K562 (cell line): ENCODE measurements around the gene TTC24. TPM values are rescaled to one million over a fixed set of nuclear protein-coding genes. Genes with fewer than 3 reads are reported as not detected.
A peak's percentile ranks its signal among the peaks of the same experiment; 100 is the strongest.

Experiments
- CEBPB ChIP-seq: fragments of 450-650 bp; IDR thresholded peaks from 2 replicates; pipeline ENCODE4 v1.6.1; 2016; ENCODE audit warnings: missing genetic modification characterization, missing compliant biosample characterization
- CTBP1 ChIP-seq: fragments of 450-650 bp; IDR thresholded peaks from 2 replicates; pipeline ENCODE4 v1.6.1; 2016; ENCODE audit warnings: borderline replicate concordance
- EHMT2 ChIP-seq: fragments of 450-650 bp; IDR thresholded peaks from 2 replicates; pipeline ENCODE4 v1.6.1; 2018; ENCODE audit warnings: antibody characterized with exemption
- MYC ChIP-seq, 2 experiments: fragments of 250-450 bp in 1 of 2; sonication (Bioruptor Pico) in 1 of 2; IDR thresholded peaks; 2 replicates each; pipeline versions ENCODE4 v1.5.1 to v1.6.1; 2012 to 2021; ENCODE audit warnings: low read depth in 2 of 2, borderline replicate concordance in 1 of 2, improper control_type of control experiment in 1 of 2, low read length in 1 of 2, mild to moderate bottlenecking in 1 of 2, moderate library complexity in 1 of 2
- RAD21 ChIP-seq, 2 experiments: fragments of 250-450 bp in 1 of 2; fragments of 450-650 bp in 1 of 2; sonication (Bioruptor Pico) in 1 of 2; formaldehyde crosslinking in 1 of 2; IDR thresholded peaks in 1 of 2; conservative IDR thresholded peaks in 1 of 2; 2 replicates each; pipeline versions ENCODE4 v1.4.0 to v1.8.0; 2020 to 2022; ENCODE audit warnings: mild to moderate bottlenecking in 2 of 2, moderate library complexity in 1 of 2
- RCOR1 ChIP-seq, 2 experiments: IDR thresholded peaks; 2 replicates each; pipeline ENCODE4 v1.6.1; 2012; ENCODE audit warnings: low read depth in 2 of 2, low read length in 2 of 2, borderline replicate concordance in 1 of 2, improper control_type of control experiment in 1 of 2
- SMARCA4 ChIP-seq: fragments of 450-650 bp; IDR thresholded peaks from 2 replicates; pipeline ENCODE4 v1.6.1; 2016
- SMARCC2 ChIP-seq: fragments of 450-650 bp; IDR thresholded peaks from 2 replicates; pipeline ENCODE4 v1.6.1; 2017; ENCODE audit warnings: antibody characterized with exemption, moderate library complexity, mild to moderate bottlenecking, low read depth
- TEAD4 ChIP-seq, 2 experiments: sonication (generic) in 1 of 2; formaldehyde crosslinking in 1 of 2; IDR thresholded peaks; 2 replicates each; pipeline versions ENCODE4 v1.6.1 to v1.8.0; 2012 to 2022; ENCODE audit warnings: borderline replicate concordance in 1 of 2, inconsistent platforms in 1 of 2, low read length in 1 of 2, mild to moderate bottlenecking in 1 of 2, missing genetic modification reagents in 1 of 2
- polyA plus RNA-seq, 8 experiments: library from polyadenylated mRNA; depleted of rRNA in 4 of 8; stranded (reverse) in 5 of 8; unstranded in 3 of 8; fragments of >200 nt; fragmentation: Nextera tagmentation in 2 of 8; fragmentation: Illumina TruSeq in 1 of 8; extraction: Ambion mirVana in 2 of 8; extraction: Trizol in 1 of 8; gene quantifications; 2 replicates each; pipeline versions ENCODE4 v1.2.1 to v1.2.3, GENCODE V29; 2011 to 2014; ENCODE audit warnings: inconsistent platforms in 1 of 8, missing spikeins in 1 of 8
- total RNA-seq, 7 experiments: library from RNA; depleted of rRNA in 6 of 7; stranded (reverse); fragments of >200 nt in 6 of 7; fragmentation: Illumina TruSeq in 2 of 7; extraction: Trizol in 2 of 7; gene quantifications; 2 replicates each; pipeline versions ENCODE4 v1.2.1 to v1.2.3, GENCODE V29; 2011 to 2021; ENCODE audit warnings: low replicate concordance in 1 of 7
- TF ChIP-seq, protein P1 (sequence below): fragments of 250-450 bp; sonication (Bioruptor Pico); IDR thresholded peaks from 2 replicates; pipeline ENCODE4 v1.4.0; 2020; ENCODE audit warnings: mild to moderate bottlenecking
- TF ChIP-seq, protein P2 (sequence below), 3 experiments: IDR thresholded peaks in 2 of 3; conservative IDR thresholded peaks in 1 of 3; 2 replicates each; pipeline ENCODE4 v1.5.1; 2011 to 2012; ENCODE audit warnings: low read length in 3 of 3, mild to moderate bottlenecking in 3 of 3, control low read depth in 2 of 3, improper control_type of control experiment in 1 of 3, inconsistent platforms in 1 of 3, low read depth in 1 of 3, mixed read lengths in 1 of 3, moderate library complexity in 1 of 3; ENCODE audit not compliant: insufficient read depth in 2 of 3
- TF ChIP-seq, protein P3 (sequence below): fragments of 200-800 bp; sonication (Bioruptor generic); IDR thresholded peaks from 2 replicates; pipeline ENCODE4 v1.6.1; 2017; ENCODE audit warnings: missing genetic modification characterization, missing compliant biosample characterization
- TF ChIP-seq, protein P4 (sequence below): fragments of 250-450 bp; sonication (Bioruptor Pico); IDR thresholded peaks from 2 replicates; pipeline ENCODE4 v1.4.0; 2020
- TF ChIP-seq, protein P5 (sequence below): sonication (generic); formaldehyde crosslinking; IDR thresholded peaks from 2 replicates; pipeline ENCODE4 v1.5.0; 2020; ENCODE audit warnings: missing genetic modification reagents

Gene TTC24
- total and polyA plus RNA-seq, 9 of the 15 experiments (the other 6 are each of a cell fraction or from before 2014, with no cell fraction given) = not detected

DNA sequence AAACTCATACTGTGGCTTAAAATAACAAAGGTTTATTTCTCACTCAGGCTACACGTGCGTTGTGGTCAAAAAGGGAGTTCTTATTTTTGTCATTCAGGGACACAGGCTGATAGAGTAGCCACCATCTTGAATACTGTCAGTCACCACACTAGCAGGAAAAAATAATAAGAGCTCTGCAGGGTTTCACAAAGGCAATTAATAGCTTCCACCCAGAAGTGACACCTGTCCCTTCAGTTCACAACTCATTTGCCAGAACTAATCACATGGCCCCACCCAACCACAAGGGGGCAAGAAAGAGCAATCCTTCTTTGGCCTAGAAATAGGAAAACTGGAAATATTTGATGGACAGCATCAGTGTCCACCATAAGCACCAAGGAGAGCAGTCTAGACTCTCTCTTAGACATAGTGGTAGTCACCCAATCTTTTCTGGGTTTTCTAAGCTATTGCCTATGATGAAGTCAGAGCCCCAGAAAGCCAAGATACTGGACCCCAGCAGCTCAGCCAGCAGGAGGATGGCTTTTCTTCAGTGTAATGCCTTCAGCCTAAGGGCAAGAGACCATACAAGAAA lies 47.9 kb downstream of the TTC24 start (continued):
- TF ChIP-seq MYC (IDR thresholded peaks at IDR 0.05; ENCODE audit: low read depth, low read length) (peak; percentile 32; the same call in 1 of the 2 replicates), MYC (CRISPR knock-in tag; IDR thresholded peaks at IDR 0.05; ENCODE audit: borderline replicate concordance, low read depth) (no peak), SMARCA4 (peak; percentile 77), RAD21 (CRISPR knock-in tag; conservative IDR thresholded peaks at IDR 0.05 in 1 of 2, IDR thresholded peaks at IDR 0.05 in 1 of 2) (peak; percentile 48 to 80), SMARCC2 (peak; percentile 70; the same call in 1 of the 2 replicates), EHMT2 (peak; percentile 79; the same call in 1 of the 2 replicates), CEBPB (no peak), TEAD4 (IDR thresholded peaks at IDR 0.05; ENCODE audit: low read length) (no peak), TEAD4 (CRISPR knock-in tag; IDR thresholded peaks at IDR 0.05; ENCODE audit: borderline replicate concordance) (no peak), CTBP1 (0 out of 2 replicates have a peak, but pooled peaks have one; percentile 11), RCOR1 (IDR thresholded peaks at IDR 0.05; ENCODE audit: borderline replicate concordance in 1 of 2, low read depth in 2 of 2, low read length in 2 of 2) (peak in 1 of 2 experiments; percentile 28; a peak in 1 of 4 replicates)
- TF ChIP-seq, protein P1, sequence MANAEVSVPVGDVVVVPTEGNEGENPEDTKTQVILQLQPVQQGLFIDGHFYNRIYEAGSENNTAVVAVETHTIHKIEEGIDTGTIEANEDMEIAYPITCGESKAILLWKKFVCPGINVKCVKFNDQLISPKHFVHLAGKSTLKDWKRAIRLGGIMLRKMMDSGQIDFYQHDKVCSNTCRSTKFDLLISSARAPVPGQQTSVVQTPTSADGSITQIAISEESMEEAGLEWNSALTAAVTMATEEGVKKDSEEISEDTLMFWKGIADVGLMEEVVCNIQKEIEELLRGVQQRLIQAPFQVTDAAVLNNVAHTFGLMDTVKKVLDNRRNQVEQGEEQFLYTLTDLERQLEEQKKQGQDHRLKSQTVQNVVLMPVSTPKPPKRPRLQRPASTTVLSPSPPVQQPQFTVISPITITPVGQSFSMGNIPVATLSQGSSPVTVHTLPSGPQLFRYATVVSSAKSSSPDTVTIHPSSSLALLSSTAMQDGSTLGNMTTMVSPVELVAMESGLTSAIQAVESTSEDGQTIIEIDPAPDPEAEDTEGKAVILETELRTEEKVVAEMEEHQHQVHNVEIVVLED (CRISPR knock-in tag) = no peak
- TF ChIP-seq, protein P2, sequence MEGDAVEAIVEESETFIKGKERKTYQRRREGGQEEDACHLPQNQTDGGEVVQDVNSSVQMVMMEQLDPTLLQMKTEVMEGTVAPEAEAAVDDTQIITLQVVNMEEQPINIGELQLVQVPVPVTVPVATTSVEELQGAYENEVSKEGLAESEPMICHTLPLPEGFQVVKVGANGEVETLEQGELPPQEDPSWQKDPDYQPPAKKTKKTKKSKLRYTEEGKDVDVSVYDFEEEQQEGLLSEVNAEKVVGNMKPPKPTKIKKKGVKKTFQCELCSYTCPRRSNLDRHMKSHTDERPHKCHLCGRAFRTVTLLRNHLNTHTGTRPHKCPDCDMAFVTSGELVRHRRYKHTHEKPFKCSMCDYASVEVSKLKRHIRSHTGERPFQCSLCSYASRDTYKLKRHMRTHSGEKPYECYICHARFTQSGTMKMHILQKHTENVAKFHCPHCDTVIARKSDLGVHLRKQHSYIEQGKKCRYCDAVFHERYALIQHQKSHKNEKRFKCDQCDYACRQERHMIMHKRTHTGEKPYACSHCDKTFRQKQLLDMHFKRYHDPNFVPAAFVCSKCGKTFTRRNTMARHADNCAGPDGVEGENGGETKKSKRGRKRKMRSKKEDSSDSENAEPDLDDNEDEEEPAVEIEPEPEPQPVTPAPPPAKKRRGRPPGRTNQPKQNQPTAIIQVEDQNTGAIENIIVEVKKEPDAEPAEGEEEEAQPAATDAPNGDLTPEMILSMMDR (IDR thresholded peaks at IDR 0.05 in 2 of 3, conservative IDR thresholded peaks at IDR 0.05 in 1 of 3; ENCODE audit: insufficient read depth in 2 of 3, low read depth in 1 of 3, low read length in 3 of 3) = peak; percentile 86 to 89 (median 87)
- TF ChIP-seq, protein P3, sequence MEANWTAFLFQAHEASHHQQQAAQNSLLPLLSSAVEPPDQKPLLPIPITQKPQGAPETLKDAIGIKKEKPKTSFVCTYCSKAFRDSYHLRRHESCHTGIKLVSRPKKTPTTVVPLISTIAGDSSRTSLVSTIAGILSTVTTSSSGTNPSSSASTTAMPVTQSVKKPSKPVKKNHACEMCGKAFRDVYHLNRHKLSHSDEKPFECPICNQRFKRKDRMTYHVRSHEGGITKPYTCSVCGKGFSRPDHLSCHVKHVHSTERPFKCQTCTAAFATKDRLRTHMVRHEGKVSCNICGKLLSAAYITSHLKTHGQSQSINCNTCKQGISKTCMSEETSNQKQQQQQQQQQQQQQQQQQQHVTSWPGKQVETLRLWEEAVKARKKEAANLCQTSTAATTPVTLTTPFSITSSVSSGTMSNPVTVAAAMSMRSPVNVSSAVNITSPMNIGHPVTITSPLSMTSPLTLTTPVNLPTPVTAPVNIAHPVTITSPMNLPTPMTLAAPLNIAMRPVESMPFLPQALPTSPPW (CRISPR knock-in tag) = no peak
- TF ChIP-seq, protein P4, sequence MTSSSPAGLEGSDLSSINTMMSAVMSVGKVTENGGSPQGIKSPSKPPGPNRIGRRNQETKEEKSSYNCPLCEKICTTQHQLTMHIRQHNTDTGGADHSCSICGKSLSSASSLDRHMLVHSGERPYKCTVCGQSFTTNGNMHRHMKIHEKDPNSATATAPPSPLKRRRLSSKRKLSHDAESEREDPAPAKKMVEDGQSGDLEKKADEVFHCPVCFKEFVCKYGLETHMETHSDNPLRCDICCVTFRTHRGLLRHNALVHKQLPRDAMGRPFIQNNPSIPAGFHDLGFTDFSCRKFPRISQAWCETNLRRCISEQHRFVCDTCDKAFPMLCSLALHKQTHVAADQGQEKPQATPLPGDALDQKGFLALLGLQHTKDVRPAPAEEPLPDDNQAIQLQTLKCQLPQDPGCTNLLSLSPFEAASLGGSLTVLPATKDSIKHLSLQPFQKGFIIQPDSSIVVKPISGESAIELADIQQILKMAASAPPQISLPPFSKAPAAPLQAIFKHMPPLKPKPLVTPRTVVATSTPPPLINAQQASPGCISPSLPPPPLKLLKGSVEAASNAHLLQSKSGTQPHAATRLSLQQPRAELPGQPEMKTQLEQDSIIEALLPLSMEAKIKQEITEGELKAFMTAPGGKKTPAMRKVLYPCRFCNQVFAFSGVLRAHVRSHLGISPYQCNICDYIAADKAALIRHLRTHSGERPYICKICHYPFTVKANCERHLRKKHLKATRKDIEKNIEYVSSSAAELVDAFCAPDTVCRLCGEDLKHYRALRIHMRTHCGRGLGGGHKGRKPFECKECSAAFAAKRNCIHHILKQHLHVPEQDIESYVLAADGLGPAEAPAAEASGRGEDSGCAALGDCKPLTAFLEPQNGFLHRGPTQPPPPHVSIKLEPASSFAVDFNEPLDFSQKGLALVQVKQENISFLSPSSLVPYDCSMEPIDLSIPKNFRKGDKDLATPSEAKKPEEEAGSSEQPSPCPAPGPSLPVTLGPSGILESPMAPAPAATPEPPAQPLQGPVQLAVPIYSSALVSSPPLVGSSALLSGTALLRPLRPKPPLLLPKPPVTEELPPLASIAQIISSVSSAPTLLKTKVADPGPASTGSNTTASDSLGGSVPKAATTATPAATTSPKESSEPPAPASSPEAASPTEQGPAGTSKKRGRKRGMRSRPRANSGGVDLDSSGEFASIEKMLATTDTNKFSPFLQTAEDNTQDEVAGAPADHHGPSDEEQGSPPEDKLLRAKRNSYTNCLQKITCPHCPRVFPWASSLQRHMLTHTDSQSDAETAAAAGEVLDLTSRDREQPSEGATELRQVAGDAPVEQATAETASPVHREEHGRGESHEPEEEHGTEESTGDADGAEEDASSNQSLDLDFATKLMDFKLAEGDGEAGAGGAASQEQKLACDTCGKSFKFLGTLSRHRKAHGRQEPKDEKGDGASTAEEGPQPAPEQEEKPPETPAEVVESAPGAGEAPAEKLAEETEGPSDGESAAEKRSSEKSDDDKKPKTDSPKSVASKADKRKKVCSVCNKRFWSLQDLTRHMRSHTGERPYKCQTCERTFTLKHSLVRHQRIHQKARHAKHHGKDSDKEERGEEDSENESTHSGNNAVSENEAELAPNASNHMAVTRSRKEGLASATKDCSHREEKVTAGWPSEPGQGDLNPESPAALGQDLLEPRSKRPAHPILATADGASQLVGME (CRISPR knock-in tag) = no peak
- TF ChIP-seq, protein P5, sequence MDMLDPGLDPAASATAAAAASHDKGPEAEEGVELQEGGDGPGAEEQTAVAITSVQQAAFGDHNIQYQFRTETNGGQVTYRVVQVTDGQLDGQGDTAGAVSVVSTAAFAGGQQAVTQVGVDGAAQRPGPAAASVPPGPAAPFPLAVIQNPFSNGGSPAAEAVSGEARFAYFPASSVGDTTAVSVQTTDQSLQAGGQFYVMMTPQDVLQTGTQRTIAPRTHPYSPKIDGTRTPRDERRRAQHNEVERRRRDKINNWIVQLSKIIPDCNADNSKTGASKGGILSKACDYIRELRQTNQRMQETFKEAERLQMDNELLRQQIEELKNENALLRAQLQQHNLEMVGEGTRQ = peak; percentile 42
